ENCODE results near the gene ZNF888.

GRCh38 chr19:52948025-52948770 is 25.0 kb upstream of the ZNF888 start:
- TF ChIP-seq CTCF (IDR thresholded peaks at IDR 0.05; ENCODE audit: low read length) (no peak), EZH2 (IDR thresholded peaks at IDR 0.05; ENCODE audit: borderline replicate concordance, low read length) (no peak)

All from OCI-LY1 (cell line).